ENCODE results near the gene CCDC71L. TPM values are rescaled to one million over a fixed set of nuclear protein-coding genes. Genes with fewer than 3 reads are reported as not detected.
A peak's percentile ranks its signal among the peaks of the same experiment; 100 is the strongest.

Gene CCDC71L
- total and polyA plus RNA-seq, 2 of the 4 experiments (the other 2 are of a cell fraction) = 19.7 to 20.6 TPM

GRCh38 chr7:106623853-106624252 is 37.1 kb downstream of the CCDC71L start:
- Histone ChIP-seq H3K9me3 (ENCODE audit: control insufficient read depth, insufficient read depth, low read length) (peaks cover 7% of the 10 kb centered on the region; the same call in 1 of the 2 replicates), H2BK120ac (ENCODE audit: low read depth, low read length) (peak overlapping the region; percentile 4; the same call in 1 of the 2 replicates), H3K36me3 (ENCODE audit: control insufficient read depth, insufficient read depth, low read length) (peaks cover 1% of the 10 kb centered on the region; the same call in 1 of the 2 replicates), H4K91ac (ENCODE audit: insufficient read depth, low read depth, low read length) (no peak overlapping the region), H3K4me1 (ENCODE audit: control insufficient read depth, insufficient read depth, low read length) (peaks cover 4% of the 10 kb centered on the region), H3K23ac (ENCODE audit: low read depth, low read length) (no peak overlapping the region), H3K27me3 (ENCODE audit: control insufficient read depth, insufficient read depth, low read length) (no peaks in the 10 kb centered on the region), H4K20me1 (ENCODE audit: insufficient read depth, low read length) (peaks cover 3% of the 10 kb centered on the region), H3K56ac (ENCODE audit: extremely low read depth, insufficient read depth, low read length) (no peak overlapping the region; the same call in 1 of the 2 replicates), H2AFZ (replicated peaks; ENCODE audit: low read length, poor library complexity) (no peak overlapping the region), H3K9ac (ENCODE audit: low read depth, low read length) (no peak overlapping the region), H3K79me1 (ENCODE audit: low read depth in 1 of 2, low read length in 2 of 2) (peaks cover 0 to 35% of the 10 kb centered on the region in 2 experiments; a peak in 2 of 4 replicates), H3K4me3 (ENCODE audit: insufficient read depth, low read depth, low read length) (no peak overlapping the region), H2BK5ac (ENCODE audit: low read depth, low read length, poor library complexity, severe bottlenecking) (peak overlapping the region; percentile 68), H3K18ac (ENCODE audit: low read depth, low read length) (no peak overlapping the region), H3K4ac (ENCODE audit: low read depth, low read length) (no peak overlapping the region; the same call in 1 of the 2 replicates), H3K14ac (replicated peaks; ENCODE audit: low read depth, low read length) (no peak overlapping the region), H2AK9ac (replicated peaks; ENCODE audit: low read depth, low read length, poor library complexity) (no peak overlapping the region), H2AK5ac (ENCODE audit: low read depth, low read length) (no peak overlapping the region), H3K4me2 (ENCODE audit: low read depth, low read length) (peak overlapping the region; percentile 27; the same call in 1 of the 2 replicates), H4K5ac (ENCODE audit: low read depth, low read length) (no peak overlapping the region), H3K27ac (ENCODE audit: insufficient read depth, low read length) (no peak overlapping the region), H2BK20ac (ENCODE audit: low read depth, low read length) (0 out of 2 replicates have a peak overlapping the region, but pooled peaks have one; percentile 5), H4K8ac (ENCODE audit: low read depth in 2 of 2, low read length in 2 of 2) (no peak overlapping the region), H3K9me1 (ENCODE audit: insufficient read depth, low read length) (peaks cover 9% of the 10 kb centered on the region; the same call in 1 of the 2 replicates), H2BK15ac (ENCODE audit: low read depth, low read length) (no peak overlapping the region)
- ATAC-seq (ENCODE audit: low read depth) (peak; percentile 96), DNase-seq (peak; percentile 92)
- dilution Hi-C loops (cut with HindIII; ENCODE audit: low sequenced_read_pairs, unreplicated experiment) (no loop called here), in situ Hi-C loops (cut with MboI; ENCODE audit: low sequenced_read_pairs) (no loop called here), intact Hi-C loops (cut with micrococcal nuclease) (no loop called here)
- POLR2A ChIA-PET (ENCODE audit: unreplicated experiment) = no interaction called here
- TF ChIP-seq CHD1 (IDR thresholded peaks at IDR 0.05; ENCODE audit: low read depth, low read length) (0 out of 2 replicates have a peak, but pooled peaks have one; percentile 37), MAZ (IDR thresholded peaks at IDR 0.05; ENCODE audit: borderline replicate concordance, low read depth, low read length) (no peak), SMC3 (IDR thresholded peaks at IDR 0.05; ENCODE audit: low read depth, low read length) (no peak), ELK1 (IDR thresholded peaks at IDR 0.05; ENCODE audit: borderline replicate concordance, low read depth, low read length) (no peak), RAD21 (IDR thresholded peaks at IDR 0.05; ENCODE audit: low read length) (no peak), BHLHE40 (IDR thresholded peaks at IDR 0.05; ENCODE audit: low read depth, low read length) (0 out of 2 replicates have a peak, but pooled peaks have one; percentile 23), CTCF (conservative IDR thresholded peaks at IDR 0.05; ENCODE audit: low read depth, low read length) (no peak), POLR2A (IDR thresholded peaks at IDR 0.05; ENCODE audit: low read depth, low read length) (no peak), RFX5 (IDR thresholded peaks at IDR 0.05; ENCODE audit: low read depth, low read length) (no peak), FOS (IDR thresholded peaks at IDR 0.05; ENCODE audit: low read depth, low read length) (peak; percentile 79), MXI1 (IDR thresholded peaks at IDR 0.05; ENCODE audit: borderline replicate concordance, low read depth, low read length) (0 out of 2 replicates have a peak, but pooled peaks have one; percentile 15), CEBPB (IDR thresholded peaks at IDR 0.05; ENCODE audit: low read depth, low read length) (peak; percentile 57), USF2 (IDR thresholded peaks at IDR 0.05; ENCODE audit: low read depth, low read length) (no peak), RCOR1 (IDR thresholded peaks at IDR 0.05; ENCODE audit: insufficient replicate concordance, low read length) (no peak), NFE2L2 (IDR thresholded peaks at IDR 0.05; ENCODE audit: low read depth, low read length) (no peak), MAFK (IDR thresholded peaks at IDR 0.05; ENCODE audit: low read depth, low read length) (peak; percentile 42; the same call in 1 of the 2 replicates)
- CTCF ChIA-PET = no interaction called here
- BruUV-seq (replicated peaks) = no TSS peak

Data from IMR-90 (cell line).